Measurements from ENCODE around the gene SH3BP4.
"Not testable (repeated sequence)": the region's sequence is repeated elsewhere in the genome, so short reads cannot be mapped to it uniquely, and the experiment has no call there.

Gene SH3BP4

DNA sequence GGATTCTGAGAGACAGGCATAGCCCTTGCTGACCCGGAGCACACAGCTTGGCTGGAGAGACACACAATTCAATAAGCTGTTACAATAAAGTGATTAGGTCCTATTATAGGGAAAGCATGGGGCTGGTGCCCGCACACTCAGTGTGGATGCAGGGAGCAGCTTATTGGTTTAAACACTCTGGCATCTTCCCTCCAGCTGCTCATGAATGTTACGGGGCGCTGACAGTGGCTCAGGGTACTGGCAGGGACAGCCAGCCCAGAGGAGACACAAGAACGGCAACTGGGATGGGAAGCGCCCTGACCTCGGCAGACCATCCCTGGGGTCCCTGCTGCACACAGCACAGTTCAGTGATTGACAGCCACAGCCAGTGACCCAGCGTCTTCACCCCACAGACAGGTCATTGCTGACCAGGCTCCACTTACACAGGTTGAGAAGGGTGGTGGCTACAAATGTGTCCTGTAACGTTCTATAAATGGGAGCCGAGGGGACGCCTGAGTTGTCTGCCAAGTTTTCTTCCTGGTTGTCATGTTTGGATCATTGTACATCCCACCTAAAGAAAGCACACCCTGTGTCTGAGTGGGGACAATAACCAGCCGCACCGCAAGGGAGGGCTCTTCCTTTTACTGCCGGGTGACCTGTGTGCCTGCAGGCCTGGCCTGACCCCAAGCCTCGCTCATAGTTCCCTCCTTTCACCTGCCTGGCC lies 60.3 kb downstream of the SH3BP4 start:
- no peak for DNase-seq
- H3K36me3 Mint-ChIP-seq (ENCODE audit: low read depth), result no peaks in the 10 kb centered on the region
- H3K27ac Mint-ChIP-seq, result no peak overlapping the region
- no peak overlapping the region for H3K4me3 Mint-ChIP-seq
- H3K27me3 Mint-ChIP-seq, result no peaks in the 10 kb centered on the region
- peaks cover 5% of the 10 kb centered on the region for H3K9me3 Mint-ChIP-seq
- no peaks in the 10 kb centered on the region for H3K4me1 Mint-ChIP-seq
- no peak for ATAC-seq

- ATAC-seq, result no peak
- H3K4me1 Mint-ChIP-seq, result no peaks in the 10 kb centered on the region
- H3K4me3 Mint-ChIP-seq, result no peak overlapping the region
- H3K27ac Mint-ChIP-seq, result no peak overlapping the region
- H3K27me3 Mint-ChIP-seq, result no peaks in the 10 kb centered on the region
- H3K36me3 Mint-ChIP-seq (ENCODE audit: low read depth), result no peaks in the 10 kb centered on the region
- peaks cover 5% of the 10 kb centered on the region for H3K9me3 Mint-ChIP-seq
- DNase-seq, result no peak
Measured at GRCh38 chr2:235017441-235017840, 65.6 kb downstream of the SH3BP4 start.

- DNase-seq (no peak), ATAC-seq (no peak)
- Mint-ChIP-seq H3K9me3 (peaks cover 5% of the 10 kb centered on the region), H3K4me3 (no peak overlapping the region), H3K27me3 (no peaks in the 10 kb centered on the region), H3K4me1 (no peaks in the 10 kb centered on the region), H3K36me3 (ENCODE audit: low read depth) (no peaks in the 10 kb centered on the region), H3K27ac (no peak overlapping the region)
Measured at GRCh38 chr2:235018838-235019237, 67.0 kb downstream of the SH3BP4 start.

DNA sequence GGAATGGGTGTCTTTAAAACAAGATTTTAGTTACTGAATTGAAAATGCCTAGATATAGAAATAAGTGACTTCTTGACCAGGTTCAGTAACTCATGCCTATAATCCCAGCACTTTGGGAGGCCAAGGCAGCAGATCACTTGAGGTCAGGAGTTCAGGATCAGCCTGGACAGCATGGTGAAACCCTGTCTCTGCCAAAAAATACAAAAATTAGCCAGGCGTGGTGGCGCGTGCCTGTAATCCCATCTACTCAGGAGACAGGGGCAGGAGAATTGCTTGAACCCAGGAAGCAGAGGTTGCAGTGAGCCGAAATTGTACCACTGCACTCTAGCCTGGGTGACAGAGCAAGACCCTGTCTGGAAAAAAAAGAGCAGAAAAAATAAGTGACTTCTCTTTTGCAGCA lies 68.3 kb downstream of the SH3BP4 start:
- H3K27me3 Mint-ChIP-seq, ATAC-seq: not testable (repeated sequence)

GRCh38 chr2:235021752-235022151 lies 69.9 kb downstream of the SH3BP4 start:
- Mint-ChIP-seq H3K4me1 (no peaks in the 10 kb centered on the region), H3K27ac (no peak overlapping the region), H3K9me3 (no peaks in the 10 kb centered on the region), H3K4me3 (no peak overlapping the region), H3K27me3 (no peaks in the 10 kb centered on the region), H3K36me3 (ENCODE audit: low read depth) (no peaks in the 10 kb centered on the region)
- DNase-seq, result no peak
- ATAC-seq, result no peak

More for the DNA sequence above, 68.3 kb downstream of the SH3BP4 start:
- not testable (repeated sequence) for H3K9me3 Mint-ChIP-seq; H3K27ac Mint-ChIP-seq; H3K36me3 Mint-ChIP-seq (ENCODE audit: low read depth); H3K4me1 Mint-ChIP-seq; DNase-seq; H3K4me3 Mint-ChIP-seq

DNA sequence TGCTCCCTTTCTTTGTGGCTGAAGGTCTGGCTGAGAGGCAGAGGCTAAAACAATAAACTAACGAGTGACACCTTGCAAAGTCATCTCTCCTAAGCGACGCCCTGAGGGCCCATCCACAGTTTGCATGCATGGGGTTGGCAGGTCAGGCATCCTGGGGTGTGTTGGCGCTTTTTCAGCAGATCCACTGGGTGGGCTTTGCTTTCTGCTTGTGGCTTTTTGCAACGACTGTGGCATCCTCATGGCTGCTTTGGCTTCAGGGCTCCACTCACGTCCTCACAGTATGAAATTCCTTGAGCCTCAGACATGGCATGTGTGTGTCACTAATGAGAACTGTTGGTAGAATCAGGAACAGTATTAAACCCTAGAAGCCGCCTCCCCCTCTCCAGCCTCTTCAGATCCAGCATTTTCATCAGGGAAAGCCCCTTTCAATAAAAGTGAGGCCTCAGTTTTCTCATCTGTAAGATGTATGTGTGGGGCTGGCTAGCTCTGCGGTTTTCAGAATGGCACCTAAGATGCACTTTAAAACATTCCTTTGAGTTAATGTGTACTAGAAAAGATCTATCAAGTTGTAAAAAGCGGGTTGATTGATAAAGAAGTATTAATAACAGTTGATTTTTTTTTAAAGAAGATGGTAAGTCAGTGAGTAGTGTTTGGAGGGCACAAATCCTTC lies 72.5 kb downstream of the SH3BP4 start:
- Mint-ChIP-seq H3K4me1 (no peaks in the 10 kb centered on the region), H3K9me3 (no peaks in the 10 kb centered on the region)
- DNase-seq, result no peak

DNA sequence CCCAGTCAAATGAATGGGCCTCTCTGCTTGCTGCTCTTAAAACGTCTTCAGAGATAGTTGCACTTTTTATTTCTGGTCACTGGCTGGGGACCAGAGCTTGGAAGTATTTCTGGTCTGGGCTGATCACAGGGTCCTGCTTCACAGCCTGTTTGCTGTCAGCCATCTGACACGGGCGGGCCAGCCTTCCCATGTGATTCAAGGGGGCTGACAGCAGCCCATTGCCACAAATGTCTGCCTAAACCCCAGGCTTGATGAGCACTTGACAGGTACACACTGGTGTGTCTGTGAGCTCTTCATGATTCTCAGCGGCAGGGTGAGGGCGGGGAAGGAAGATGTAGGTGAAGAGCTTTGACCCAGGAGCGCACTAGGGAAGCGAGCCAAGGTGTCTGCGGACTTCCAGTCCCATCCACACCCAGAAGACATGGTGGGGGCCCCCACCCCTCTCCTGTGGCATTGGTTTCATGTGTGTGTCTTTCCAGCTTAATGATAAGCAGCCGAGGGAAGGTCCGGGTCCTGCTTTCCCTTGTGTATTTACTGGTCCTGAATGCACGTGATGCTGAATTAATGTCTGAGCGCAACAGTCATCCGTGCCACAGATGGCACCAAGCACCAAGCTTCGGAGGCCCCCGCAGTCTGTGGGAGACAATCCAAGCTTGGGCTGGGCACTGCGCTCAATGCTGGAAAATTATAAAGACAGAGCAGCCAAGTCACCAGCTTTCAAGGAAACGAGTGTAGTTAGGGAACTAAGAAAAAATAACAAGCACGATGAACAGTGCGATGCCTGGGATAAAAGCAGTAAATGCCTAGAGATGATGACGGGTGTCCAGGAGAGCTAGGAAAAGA lies 73.3 kb downstream of the SH3BP4 start:
- no peaks in the 10 kb centered on the region for H3K9me3 Mint-ChIP-seq
- ATAC-seq (no peak), DNase-seq (no peak)
- H3K36me3 Mint-ChIP-seq (ENCODE audit: low read depth), result no peaks in the 10 kb centered on the region
- H3K4me3 Mint-ChIP-seq, result no peak overlapping the region
- H3K27ac Mint-ChIP-seq, result no peak overlapping the region
- H3K27me3 Mint-ChIP-seq, result peaks cover 2% of the 10 kb centered on the region
- no peaks in the 10 kb centered on the region for H3K4me1 Mint-ChIP-seq

More for the DNA sequence above, 72.5 kb downstream of the SH3BP4 start:
- no peaks in the 10 kb centered on the region for H3K36me3 Mint-ChIP-seq (ENCODE audit: low read depth)
- no peak overlapping the region for H3K27ac Mint-ChIP-seq
- ATAC-seq, result no peak
- H3K27me3 Mint-ChIP-seq, result peaks cover 2% of the 10 kb centered on the region
- H3K4me3 Mint-ChIP-seq, result no peak overlapping the region

DNA sequence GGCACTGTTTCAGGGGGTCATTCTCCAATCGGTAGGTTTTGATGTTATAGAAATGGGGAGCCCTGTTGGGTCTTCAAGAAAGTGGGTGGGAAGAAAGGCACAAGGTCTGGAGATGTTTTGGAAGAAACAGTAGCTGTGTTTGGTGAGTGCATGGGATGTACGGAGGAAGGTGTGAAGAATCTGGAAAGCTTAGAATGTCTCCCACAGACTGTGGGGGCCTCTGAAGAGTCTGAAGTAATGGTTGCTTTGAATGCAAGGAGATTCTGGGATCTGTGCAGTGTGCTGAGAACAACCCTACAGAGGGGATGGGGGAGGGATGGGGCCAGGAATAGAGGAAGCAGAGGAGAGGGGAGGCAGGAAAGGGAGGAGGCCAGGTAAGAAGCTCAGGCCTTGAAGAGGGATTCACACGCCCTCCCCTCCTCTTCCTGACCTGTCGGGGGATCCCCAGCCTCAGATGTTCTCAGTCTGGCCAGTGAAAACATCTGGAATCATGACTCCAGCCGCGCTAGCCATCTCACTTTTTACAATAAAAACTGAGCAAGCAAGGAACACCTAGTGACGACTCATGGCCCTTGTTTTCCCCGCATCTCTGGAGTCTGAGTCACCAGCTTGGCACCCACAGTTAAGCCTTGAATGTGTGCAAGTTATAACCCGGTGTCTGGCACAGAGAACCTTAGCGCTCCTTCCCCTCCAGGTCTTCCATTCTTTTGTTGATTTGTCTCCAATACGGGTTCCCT lies 74.2 kb downstream of the SH3BP4 start:
- no peaks in the 10 kb centered on the region for H3K4me1 Mint-ChIP-seq
- peaks cover 2% of the 10 kb centered on the region for H3K27me3 Mint-ChIP-seq
- no peak overlapping the region for H3K27ac Mint-ChIP-seq
- ATAC-seq (no peak), DNase-seq (no peak)
- H3K36me3 Mint-ChIP-seq (ENCODE audit: low read depth), result no peaks in the 10 kb centered on the region
- H3K4me3 Mint-ChIP-seq, result no peak overlapping the region
- H3K9me3 Mint-ChIP-seq, result no peaks in the 10 kb centered on the region

DNA sequence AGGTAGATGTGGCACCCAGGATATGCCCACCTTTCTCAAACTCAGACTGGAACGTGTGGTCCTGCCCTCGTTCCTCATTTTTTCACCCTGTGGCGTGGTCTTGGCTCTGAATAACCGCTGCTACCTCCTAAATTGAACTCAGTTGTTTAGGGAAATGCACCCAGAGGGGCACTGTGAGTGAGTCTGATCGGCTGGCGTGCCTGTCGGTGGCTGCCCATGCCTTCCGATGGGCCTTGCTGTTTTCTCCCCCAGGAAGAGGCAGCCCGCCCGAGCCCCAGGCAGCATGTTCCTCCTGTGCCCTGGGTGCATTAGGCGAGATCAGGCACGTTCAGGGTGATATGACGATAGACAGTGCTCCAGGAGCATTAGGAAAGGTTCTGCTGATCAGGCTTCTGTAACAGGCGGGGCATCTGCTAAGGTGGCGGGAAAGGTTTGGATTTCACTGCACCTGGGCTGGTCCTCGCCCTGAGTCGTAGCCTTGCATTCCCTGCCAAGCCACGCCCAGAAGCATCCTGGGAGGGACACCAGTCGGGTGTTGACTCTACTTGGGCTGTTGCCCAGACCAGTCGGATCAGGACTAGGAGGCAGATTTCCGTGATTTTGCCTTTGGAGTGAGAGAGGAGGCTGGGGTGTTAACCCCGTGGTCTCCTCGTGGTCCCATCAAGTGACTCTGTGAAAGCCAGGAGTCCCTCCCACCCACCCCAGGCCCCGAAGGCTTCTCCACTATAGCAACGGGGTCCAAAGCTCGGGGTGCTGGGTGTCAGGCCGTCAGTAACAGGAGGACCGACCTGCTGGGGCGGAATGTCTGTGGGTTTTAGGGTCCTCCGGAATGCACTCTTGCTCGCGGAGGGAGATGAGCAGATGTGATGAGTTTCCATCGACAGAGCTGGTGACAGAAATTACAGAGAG lies 75.1 kb downstream of the SH3BP4 start:
- no peaks in the 10 kb centered on the region for H3K4me1 Mint-ChIP-seq
- DNase-seq (no peak), ATAC-seq (no peak)
- H3K4me3 Mint-ChIP-seq, result no peak overlapping the region
- peaks cover 2% of the 10 kb centered on the region for H3K27me3 Mint-ChIP-seq
- no peaks in the 10 kb centered on the region for H3K9me3 Mint-ChIP-seq
- H3K36me3 Mint-ChIP-seq (ENCODE audit: low read depth), result no peaks in the 10 kb centered on the region
- H3K27ac Mint-ChIP-seq, result no peak overlapping the region

DNA sequence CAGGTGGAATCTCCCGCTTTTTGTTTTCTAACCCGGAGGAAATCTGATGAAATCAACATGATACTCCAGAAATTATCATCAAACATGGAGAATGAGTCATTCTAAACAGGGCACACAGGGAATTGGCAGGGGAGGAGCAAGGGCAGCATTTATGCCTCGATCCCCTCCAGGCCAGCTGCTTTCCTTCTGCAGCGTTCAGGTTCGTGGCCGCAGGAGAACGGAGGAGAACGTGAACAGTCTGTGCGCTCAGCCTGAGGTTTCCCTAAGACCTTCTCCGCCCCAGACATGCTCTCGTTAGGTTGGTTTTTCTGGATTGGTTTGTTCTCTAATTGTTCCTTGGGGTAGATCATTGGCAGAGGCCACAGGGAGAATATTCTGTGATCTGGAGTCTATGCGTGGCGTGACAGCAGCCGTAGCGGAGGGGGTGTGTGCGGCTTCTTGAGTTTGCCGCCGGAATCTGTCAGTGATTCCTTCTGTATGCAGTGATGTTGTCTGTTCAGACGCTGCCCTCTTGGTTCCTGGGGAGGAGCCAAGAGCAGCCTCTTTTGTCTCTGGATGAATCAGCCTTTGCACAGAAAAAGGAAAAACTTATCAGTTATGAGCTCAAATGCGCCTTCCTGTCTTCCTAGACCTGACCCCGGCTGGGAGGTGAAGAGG lies 75.9 kb downstream of the SH3BP4 start:
- peaks cover 2% of the 10 kb centered on the region for H3K27me3 Mint-ChIP-seq
- DNase-seq (no peak), ATAC-seq (no peak)
- no peak overlapping the region for H3K27ac Mint-ChIP-seq
- no peaks in the 10 kb centered on the region for H3K9me3 Mint-ChIP-seq
- no peak overlapping the region for H3K4me3 Mint-ChIP-seq
- no peaks in the 10 kb centered on the region for H3K36me3 Mint-ChIP-seq (ENCODE audit: low read depth)
- no peaks in the 10 kb centered on the region for H3K4me1 Mint-ChIP-seq

DNA sequence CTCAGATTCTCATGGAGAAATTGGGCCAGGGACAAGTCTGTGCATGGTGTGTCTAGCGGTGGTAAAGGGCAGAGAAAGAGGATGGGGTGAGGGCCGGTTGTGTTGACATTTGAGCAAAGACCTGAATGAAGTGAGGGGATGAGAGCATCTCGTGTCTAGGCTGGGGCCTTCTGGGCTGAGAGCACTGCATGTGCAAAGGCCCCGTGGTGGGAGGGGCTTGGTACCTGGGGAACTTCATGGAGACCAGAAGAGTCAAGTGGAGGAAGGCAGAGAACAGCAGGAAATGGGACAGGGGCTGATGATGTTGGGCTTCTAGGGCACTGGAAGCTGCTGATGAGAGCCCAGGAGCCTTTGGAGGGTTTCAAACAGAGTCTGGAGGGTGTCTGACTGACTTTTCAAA lies 76.8 kb downstream of the SH3BP4 start:
- no peak for DNase-seq
- peaks cover 2% of the 10 kb centered on the region for H3K27me3 Mint-ChIP-seq
- ATAC-seq, result no peak
- H3K9me3 Mint-ChIP-seq, result no peaks in the 10 kb centered on the region
- no peaks in the 10 kb centered on the region for H3K36me3 Mint-ChIP-seq (ENCODE audit: low read depth)
- no peak overlapping the region for H3K27ac Mint-ChIP-seq
- no peak overlapping the region for H3K4me3 Mint-ChIP-seq
- no peaks in the 10 kb centered on the region for H3K4me1 Mint-ChIP-seq

- Mint-ChIP-seq H3K9me3 (no peaks in the 10 kb centered on the region), H3K36me3 (ENCODE audit: low read depth) (no peaks in the 10 kb centered on the region), H3K4me3 (no peak overlapping the region), H3K27ac (no peak overlapping the region), H3K27me3 (peaks cover 2% of the 10 kb centered on the region), H3K4me1 (no peaks in the 10 kb centered on the region)
- ATAC-seq, result no peak
- no peak for DNase-seq
Measured at GRCh38 chr2:235029054-235029453, 77.2 kb downstream of the SH3BP4 start.

DNA sequence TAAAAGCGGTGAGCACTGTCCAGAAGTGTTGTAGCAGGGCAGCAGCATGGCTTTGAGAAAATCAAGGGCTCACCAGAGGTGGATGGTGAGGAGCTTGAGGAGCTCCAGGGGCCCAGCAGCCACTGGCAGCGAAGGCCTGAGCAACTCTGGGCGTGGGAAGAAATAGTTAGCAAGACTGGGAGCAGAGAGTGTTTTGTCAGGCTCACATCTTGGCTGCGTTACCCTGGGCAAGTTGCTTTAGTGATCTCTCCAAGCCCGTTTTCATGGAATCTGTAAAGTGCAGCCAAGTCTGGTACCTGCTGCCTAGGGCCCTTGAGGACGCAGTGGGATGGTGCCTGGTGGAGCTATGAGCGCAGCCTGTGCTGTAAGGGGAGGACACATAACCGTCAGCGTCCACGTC lies 78.3 kb downstream of the SH3BP4 start:
- H3K36me3 Mint-ChIP-seq (ENCODE audit: low read depth), result no peaks in the 10 kb centered on the region
- no peak overlapping the region for H3K27ac Mint-ChIP-seq
- no peak for ATAC-seq
- DNase-seq, result no peak
- H3K9me3 Mint-ChIP-seq, result no peaks in the 10 kb centered on the region
- no peaks in the 10 kb centered on the region for H3K4me1 Mint-ChIP-seq
- H3K27me3 Mint-ChIP-seq, result peaks cover 2% of the 10 kb centered on the region
- H3K4me3 Mint-ChIP-seq, result no peak overlapping the region

Measured in activated naive CD8-positive, alpha-beta T cell treated with anti-CD3 and anti-CD28 coated beads, Interleukin-2, amount 50 U/mL, for 24 hours (primary cell).